Right atrium auricular region (tissue), 2 donors: Measurements from ENCODE around the gene DNPEP. TPM values are rescaled to one million over a fixed set of nuclear protein-coding genes. Genes with fewer than 3 reads are reported as not detected.

Experiments
- DNase-seq: peaks from one replicate; pipeline ENCODE4 v3.0.0-alpha.2; 2019; ENCODE audit warnings: low spot score
- H3K27ac ChIP-seq, 2 donors: fragments of 200-600 bp; sonication (generic); 1 replicate in 1 of 2; 2 replicates in 1 of 2; pipeline ENCODE4 v1.5.1; 2016 to 2019
- H3K27me3 ChIP-seq, 2 donors: fragments of 200-600 bp; sonication (generic); one replicate each; pipeline versions ENCODE4 v1.5.1 to v1.6.0; 2017 to 2019
- H3K36me3 ChIP-seq: fragments of 200-600 bp; sonication (generic); one replicate; pipeline ENCODE4 v1.5.1; 2016
- H3K4me1 ChIP-seq, 2 donors: fragments of 200-600 bp; sonication (generic); one replicate each; pipeline versions ENCODE4 v1.5.1 to v1.6.0; 2017 to 2019
- H3K4me3 ChIP-seq, 2 donors: fragments of 200-600 bp; sonication (generic); 1 replicate in 1 of 2; 2 replicates in 1 of 2; pipeline ENCODE4 v1.5.1; 2017 to 2019; ENCODE audit warnings: mild to moderate bottlenecking in 1 of 2, moderate library complexity in 1 of 2
- H3K9me3 ChIP-seq, 2 donors: fragments of 200-600 bp; sonication (generic); one replicate each; pipeline ENCODE4 v1.5.1; 2019
- total RNA-seq, 2 donors: library from RNA; depleted of rRNA; stranded (reverse); fragments of >200 nt; gene quantifications; one replicate each; pipeline ENCODE4 v1.1.0, GENCODE V29; 2016
- TF ChIP-seq, protein P1 (sequence below), 2 donors: fragments of 200-600 bp; sonication (generic); IDR thresholded peaks; one replicate each; pipeline ENCODE4 v1.5.1; 2019; ENCODE audit warnings: antibody characterized with exemption in 2 of 2

DNPEP gene
- total RNA-seq, 2 donors from 2014 or later: 48.1 to 51.2 TPM

DNA sequence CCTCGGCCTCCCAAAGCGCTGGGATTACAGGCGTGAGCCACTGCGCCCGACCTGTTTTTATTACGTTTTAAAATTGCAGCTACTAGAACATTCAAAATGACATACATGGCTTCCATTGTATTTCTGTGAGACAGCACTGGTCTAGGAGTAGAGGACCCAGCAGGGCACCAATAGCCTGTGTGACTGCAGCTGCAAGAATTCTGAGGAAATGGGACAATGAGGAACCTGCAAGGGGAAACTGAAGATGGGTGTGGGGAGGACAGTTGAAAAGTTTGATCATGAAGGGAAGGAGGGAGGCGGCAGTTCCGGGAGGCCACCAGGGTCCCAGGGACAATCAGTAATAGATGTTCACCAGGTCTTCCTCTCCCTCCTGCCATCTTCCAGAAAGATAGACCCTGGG lies 13.9 kb upstream of the DNPEP start:
- TF ChIP-seq, protein P1, sequence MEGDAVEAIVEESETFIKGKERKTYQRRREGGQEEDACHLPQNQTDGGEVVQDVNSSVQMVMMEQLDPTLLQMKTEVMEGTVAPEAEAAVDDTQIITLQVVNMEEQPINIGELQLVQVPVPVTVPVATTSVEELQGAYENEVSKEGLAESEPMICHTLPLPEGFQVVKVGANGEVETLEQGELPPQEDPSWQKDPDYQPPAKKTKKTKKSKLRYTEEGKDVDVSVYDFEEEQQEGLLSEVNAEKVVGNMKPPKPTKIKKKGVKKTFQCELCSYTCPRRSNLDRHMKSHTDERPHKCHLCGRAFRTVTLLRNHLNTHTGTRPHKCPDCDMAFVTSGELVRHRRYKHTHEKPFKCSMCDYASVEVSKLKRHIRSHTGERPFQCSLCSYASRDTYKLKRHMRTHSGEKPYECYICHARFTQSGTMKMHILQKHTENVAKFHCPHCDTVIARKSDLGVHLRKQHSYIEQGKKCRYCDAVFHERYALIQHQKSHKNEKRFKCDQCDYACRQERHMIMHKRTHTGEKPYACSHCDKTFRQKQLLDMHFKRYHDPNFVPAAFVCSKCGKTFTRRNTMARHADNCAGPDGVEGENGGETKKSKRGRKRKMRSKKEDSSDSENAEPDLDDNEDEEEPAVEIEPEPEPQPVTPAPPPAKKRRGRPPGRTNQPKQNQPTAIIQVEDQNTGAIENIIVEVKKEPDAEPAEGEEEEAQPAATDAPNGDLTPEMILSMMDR (IDR thresholded peaks at IDR 0.05): no peak
- Histone ChIP-seq H3K9me3 (no peaks in the 10 kb centered on the region), H3K4me3 (no peak overlapping the region), H3K27me3 (no peaks in the 10 kb centered on the region), H3K27ac (no peak overlapping the region), H3K36me3 (no peaks in the 10 kb centered on the region), H3K4me1 (peaks cover 0 to 35% of the 10 kb centered on the region in 2 donors)
- no peak for DNase-seq

DNA sequence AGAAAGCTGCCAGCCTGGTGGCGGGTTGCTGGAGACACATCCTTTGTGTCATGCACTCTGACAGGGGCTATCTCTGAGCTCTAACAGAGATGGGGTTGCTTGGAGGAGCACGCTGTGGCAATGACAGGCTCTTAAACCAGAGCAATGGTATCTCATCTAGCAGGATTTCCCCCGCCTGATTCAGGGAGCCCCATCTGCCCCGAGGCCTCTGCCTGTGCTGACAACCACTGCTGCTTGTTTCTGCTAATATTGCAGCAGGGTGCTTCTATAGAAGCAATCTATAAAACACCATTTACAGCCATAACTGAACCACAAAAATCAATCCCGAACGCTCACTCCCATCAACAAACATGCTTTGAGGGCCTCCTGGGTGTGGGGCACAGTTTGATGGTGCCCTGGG lies 12.8 kb upstream of the DNPEP start:
- Histone ChIP-seq H3K36me3 (no peaks in the 10 kb centered on the region), H3K4me1 (peaks cover 0 to 24% of the 10 kb centered on the region in 2 donors), H3K27me3 (no peaks in the 10 kb centered on the region), H3K27ac (no peak overlapping the region), H3K9me3 (no peaks in the 10 kb centered on the region), H3K4me3 (no peak overlapping the region)
- no peak for DNase-seq
- TF ChIP-seq, protein P1 (IDR thresholded peaks at IDR 0.05): no peak

DNA sequence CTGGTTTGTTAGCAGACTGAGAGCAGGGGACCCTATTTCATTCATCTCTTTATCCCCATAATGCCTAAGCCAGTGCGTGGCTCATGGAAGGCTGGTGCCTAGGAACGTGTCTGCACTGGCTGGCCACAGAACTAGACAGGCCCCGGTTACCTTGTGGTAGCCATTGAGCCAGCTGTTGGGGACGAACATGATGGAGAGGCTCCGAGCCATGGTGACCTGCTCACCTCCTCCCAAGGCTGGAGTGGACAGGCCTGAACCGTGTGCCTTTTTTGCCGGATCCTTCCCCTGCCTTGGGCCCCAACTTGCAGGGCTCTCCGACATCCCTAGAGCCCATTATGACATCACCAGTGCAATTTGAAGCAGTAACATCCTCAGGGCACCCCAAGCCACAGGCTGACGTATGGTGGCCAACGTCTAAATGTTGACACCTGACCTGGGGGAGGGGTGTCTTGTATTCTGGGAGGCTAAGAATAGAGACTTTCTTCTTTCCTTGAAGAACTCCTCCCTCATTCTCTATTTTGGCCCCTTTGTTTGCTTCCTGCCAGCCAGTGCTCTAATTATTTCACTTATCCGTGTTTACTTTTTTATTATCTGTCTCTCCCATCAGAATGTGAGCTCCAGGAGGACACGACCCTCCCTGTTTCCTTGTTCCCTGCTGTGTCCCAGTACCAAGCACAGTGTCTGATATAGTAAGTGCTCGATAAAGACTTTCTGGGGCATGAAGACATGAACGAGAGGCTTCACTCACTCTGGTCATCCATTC lies 12.2 kb upstream of the DNPEP start:
- Histone ChIP-seq H3K36me3 (no peaks in the 10 kb centered on the region), H3K4me1 (peaks cover 0 to 19% of the 10 kb centered on the region in 2 donors), H3K27me3 (no peaks in the 10 kb centered on the region), H3K4me3 (no peak overlapping the region), H3K27ac (no peak overlapping the region), H3K9me3 (no peaks in the 10 kb centered on the region)
- no peak for DNase-seq
- TF ChIP-seq, protein P1 (IDR thresholded peaks at IDR 0.05): no peak

DNA sequence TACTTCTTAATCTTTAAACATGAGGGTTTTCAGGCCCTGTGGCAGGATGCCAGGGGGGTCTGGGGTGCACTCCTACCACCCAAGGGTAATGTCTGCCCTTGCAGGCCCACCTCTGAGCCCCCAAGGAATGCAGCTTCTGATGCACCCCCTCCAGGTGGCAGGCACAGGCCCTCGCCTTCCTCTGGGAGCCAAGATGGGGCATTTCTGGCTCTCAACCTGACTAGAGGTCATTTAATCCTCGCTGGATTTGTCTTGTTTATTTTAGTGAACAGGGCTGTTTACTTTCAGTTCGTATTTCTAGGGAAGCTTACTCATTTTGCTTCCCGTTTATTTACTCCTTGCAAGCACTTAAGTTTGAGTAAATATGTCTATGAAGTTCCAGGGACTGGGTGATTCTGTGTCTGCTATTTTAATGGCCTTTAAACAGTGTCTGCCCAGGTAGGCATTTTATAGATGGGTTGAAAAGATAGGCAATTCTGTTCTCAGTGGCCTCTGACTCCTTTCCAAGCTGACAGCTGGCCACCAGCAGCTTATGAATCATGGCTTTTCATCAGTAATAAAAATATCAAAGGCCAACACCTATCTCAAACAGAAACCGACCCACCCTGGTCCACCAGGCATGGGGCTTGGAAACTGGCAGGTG lies 11.1 kb upstream of the DNPEP start:
- TF ChIP-seq, protein P1 (IDR thresholded peaks at IDR 0.05): no peak
- no peaks in the 10 kb centered on the region for H3K9me3 ChIP-seq
- H3K36me3 ChIP-seq: no peaks in the 10 kb centered on the region
- no peak for DNase-seq
- no peaks in the 10 kb centered on the region for H3K27me3 ChIP-seq
- no peak overlapping the region for H3K4me3 ChIP-seq
- H3K27ac ChIP-seq: no peak overlapping the region
- peaks cover 0 to 8% of the 10 kb centered on the region in 2 donors for H3K4me1 ChIP-seq

DNA sequence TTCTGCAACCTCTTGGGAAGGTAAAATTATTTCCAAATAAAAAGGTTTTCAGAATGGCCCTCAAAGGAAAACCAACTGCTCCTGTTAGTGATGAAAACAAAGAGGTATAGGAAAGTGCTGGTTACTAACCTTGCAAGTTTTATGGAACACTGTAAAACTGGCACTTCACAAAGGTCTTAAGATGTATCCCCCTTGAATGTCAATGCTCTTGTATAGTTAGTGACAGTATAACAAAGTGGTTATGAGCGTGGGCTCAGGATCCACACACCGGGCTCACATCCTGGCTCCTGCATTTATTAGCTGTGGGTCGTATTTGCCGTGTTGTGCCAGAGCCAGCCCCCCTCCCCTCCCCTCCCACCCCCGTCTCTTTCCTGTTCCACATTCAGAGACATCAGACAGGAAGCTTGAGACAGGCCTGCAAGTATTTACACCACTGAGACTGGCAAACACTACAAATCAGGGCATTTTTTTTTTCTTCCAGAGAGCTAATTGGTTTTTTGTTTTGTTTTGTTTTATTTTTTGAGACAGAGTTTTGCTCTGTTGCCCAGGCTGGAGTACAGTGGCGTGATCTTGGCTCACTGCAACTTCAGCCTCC lies 9.2 kb upstream of the DNPEP start:
- TF ChIP-seq, protein P1 (IDR thresholded peaks at IDR 0.05): no peak
- H3K27me3 ChIP-seq: no peaks in the 10 kb centered on the region
- no peak overlapping the region for H3K4me3 ChIP-seq
- DNase-seq: no peak
- H3K4me1 ChIP-seq: no peaks in the 10 kb centered on the region
- no peaks in the 10 kb centered on the region for H3K36me3 ChIP-seq
- no peaks in the 10 kb centered on the region for H3K9me3 ChIP-seq
- no peak overlapping the region for H3K27ac ChIP-seq
